ENCODE results near the gene SH3PXD2A. TPM values are rescaled to one million over a fixed set of nuclear protein-coding genes. Genes with fewer than 3 reads are reported as not detected.
"Not testable (repeated sequence)": the region's sequence is repeated elsewhere in the genome, so short reads cannot be mapped to it uniquely, and the experiment has no call there.

The SH3PXD2A gene
- total RNA-seq, 4 donors from 2014 or later, result 26.5 to 56.9 (median 33.3) TPM

DNA sequence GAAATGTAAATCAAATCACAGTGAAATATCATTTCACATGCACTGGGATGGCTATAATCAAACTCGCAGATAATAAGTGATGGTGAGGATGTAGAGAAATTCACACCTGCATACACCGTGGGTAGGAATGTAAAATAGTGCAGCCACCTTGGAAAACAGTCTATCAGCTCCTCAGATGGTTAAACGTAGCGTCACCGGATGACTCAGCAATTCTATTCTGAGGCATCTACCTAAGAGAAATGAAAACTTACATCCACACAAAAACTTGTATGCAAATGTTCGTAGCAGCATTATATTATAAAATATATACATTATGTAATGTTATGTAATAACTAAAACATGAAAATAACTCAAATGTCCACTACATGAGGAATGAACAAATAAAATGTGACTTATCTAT is 38.9 kb downstream of the SH3PXD2A start:
- no peak for DNase-seq

GRCh38 chr10:103814626-103815370 is 40.6 kb downstream of the SH3PXD2A start:
- no peaks in the 10 kb centered on the region for H3K9me3 ChIP-seq
- H3K36me3 ChIP-seq, result no peaks in the 10 kb centered on the region
- H3K27me3 ChIP-seq, result no peaks in the 10 kb centered on the region
- peak overlapping the region; percentile 64 to 84 (median 76) for H3K27ac ChIP-seq
- H3K4me3 ChIP-seq, result no peak overlapping the region
- in situ Hi-C loops (cut with MboI; ENCODE audit: low pct_ligation_motif_present in 1 of 4, low pct_unique_long_range_greater_than_20kb in 1 of 4, low sequenced_read_pairs in 3 of 4) (no loop called here), intact Hi-C loops (cut with DNase I; ENCODE audit: low total_unique reads) (no loop called here)
- peaks cover 15 to 62% (median 46%) of the 10 kb centered on the region in 4 donors for H3K4me1 ChIP-seq
- peak; percentile 62 for DNase-seq
- WGBS, 2 donors (ENCODE audit: low coverage in 1 of 2), result 39 to 62% methylated on average over 4 of the region's 4 CpGs
- TF ChIP-seq, protein P1, sequence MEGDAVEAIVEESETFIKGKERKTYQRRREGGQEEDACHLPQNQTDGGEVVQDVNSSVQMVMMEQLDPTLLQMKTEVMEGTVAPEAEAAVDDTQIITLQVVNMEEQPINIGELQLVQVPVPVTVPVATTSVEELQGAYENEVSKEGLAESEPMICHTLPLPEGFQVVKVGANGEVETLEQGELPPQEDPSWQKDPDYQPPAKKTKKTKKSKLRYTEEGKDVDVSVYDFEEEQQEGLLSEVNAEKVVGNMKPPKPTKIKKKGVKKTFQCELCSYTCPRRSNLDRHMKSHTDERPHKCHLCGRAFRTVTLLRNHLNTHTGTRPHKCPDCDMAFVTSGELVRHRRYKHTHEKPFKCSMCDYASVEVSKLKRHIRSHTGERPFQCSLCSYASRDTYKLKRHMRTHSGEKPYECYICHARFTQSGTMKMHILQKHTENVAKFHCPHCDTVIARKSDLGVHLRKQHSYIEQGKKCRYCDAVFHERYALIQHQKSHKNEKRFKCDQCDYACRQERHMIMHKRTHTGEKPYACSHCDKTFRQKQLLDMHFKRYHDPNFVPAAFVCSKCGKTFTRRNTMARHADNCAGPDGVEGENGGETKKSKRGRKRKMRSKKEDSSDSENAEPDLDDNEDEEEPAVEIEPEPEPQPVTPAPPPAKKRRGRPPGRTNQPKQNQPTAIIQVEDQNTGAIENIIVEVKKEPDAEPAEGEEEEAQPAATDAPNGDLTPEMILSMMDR (IDR thresholded peaks at IDR 0.05), result no peak
- TF ChIP-seq POLR2AphosphoS5 (IDR thresholded peaks at IDR 0.05) (peak in 2 of 3 donors; percentile 24 to 34), POLR2A (IDR thresholded peaks at IDR 0.05) (no peak), EP300 (IDR thresholded peaks at IDR 0.05; ENCODE audit: low read depth) (no peak)

More for the DNA sequence above, 38.9 kb downstream of the SH3PXD2A start:
- Histone ChIP-seq H3K27me3 (no peaks in the 10 kb centered on the region), H3K9me3 (no peaks in the 10 kb centered on the region), H3K4me1 (peaks cover 23 to 68% (median 55%) of the 10 kb centered on the region in 4 donors), H3K36me3 (no peaks in the 10 kb centered on the region), H3K27ac (no peak overlapping the region), H3K4me3 (no peak overlapping the region)
- WGBS, 2 donors (ENCODE audit: low coverage in 1 of 2), result 76 to 80% methylated on average over 5 to 6 of the region's 6 CpGs
- TF ChIP-seq EP300 (IDR thresholded peaks at IDR 0.05; ENCODE audit: low read depth) (no peak), POLR2A (IDR thresholded peaks at IDR 0.05) (no peak), POLR2AphosphoS5 (IDR thresholded peaks at IDR 0.05) (no peak)
- TF ChIP-seq, protein P1 (IDR thresholded peaks at IDR 0.05), result no peak
- in situ Hi-C loops (cut with MboI; ENCODE audit: low pct_ligation_motif_present in 1 of 4, low pct_unique_long_range_greater_than_20kb in 1 of 4, low sequenced_read_pairs in 3 of 4) (no loop called here), intact Hi-C loops (cut with DNase I; ENCODE audit: low total_unique reads) (no loop called here)

- Histone ChIP-seq H3K4me3 (no peak overlapping the region), H3K9me3 (no peaks in the 10 kb centered on the region), H3K36me3 (no peaks in the 10 kb centered on the region), H3K27me3 (no peaks in the 10 kb centered on the region), H3K4me1 (peaks cover 11 to 55% (median 39%) of the 10 kb centered on the region in 4 donors), H3K27ac (peak overlapping the region; percentile 64 to 84 (median 76))
- intact Hi-C loops (cut with DNase I; ENCODE audit: low total_unique reads), result no loop called here
- no peak for TF ChIP-seq POLR2AphosphoS5 (IDR thresholded peaks at IDR 0.05)
- no peak for TF ChIP-seq EP300 (IDR thresholded peaks at IDR 0.05; ENCODE audit: low read depth)
- no peak for TF ChIP-seq POLR2A (IDR thresholded peaks at IDR 0.05)
- TF ChIP-seq, protein P1 (IDR thresholded peaks at IDR 0.05), result no peak
- peak; percentile 43 for DNase-seq
- 10 to 33% methylated on average over 4 to 7 of the region's 7 CpGs for WGBS, 2 donors (ENCODE audit: low coverage in 1 of 2)
- in situ Hi-C loops (cut with MboI; ENCODE audit: low pct_ligation_motif_present in 1 of 4, low pct_unique_long_range_greater_than_20kb in 1 of 4, low sequenced_read_pairs in 3 of 4), result no loop called here
Measured at GRCh38 chr10:103814105-103814504, 41.3 kb downstream of the SH3PXD2A start.

- peaks cover 10 to 47% (median 36%) of the 10 kb centered on the region in 4 donors for H3K4me1 ChIP-seq
- H3K27me3 ChIP-seq; H3K4me3 ChIP-seq; intact Hi-C loops (cut with DNase I; ENCODE audit: low total_unique reads); DNase-seq; H3K36me3 ChIP-seq; H3K9me3 ChIP-seq; in situ Hi-C loops (cut with MboI; ENCODE audit: low pct_ligation_motif_present in 1 of 4, low pct_unique_long_range_greater_than_20kb in 1 of 4, low sequenced_read_pairs in 3 of 4): not testable (repeated sequence)
- H3K27ac ChIP-seq, result peak overlapping the region; percentile 74 to 84 (median 80)
- WGBS, 2 donors (ENCODE audit: low coverage in 1 of 2), result 92 to 100% methylated on average over 2 to 4 of the region's 4 CpGs
Measured at GRCh38 chr10:103813312-103813711, 42.1 kb downstream of the SH3PXD2A start.
